Subcutaneous adipose tissue (tissue), 4 donors: ENCODE results near the gene BUB1. TPM values are rescaled to one million over a fixed set of nuclear protein-coding genes. Genes with fewer than 3 reads are reported as not detected.

ENCODE experiments used
- total RNA-seq, 4 donors: library from RNA; depleted of rRNA; stranded (reverse); fragments of >200 nt; gene quantifications; one replicate each; pipeline ENCODE4 v1.1.0, GENCODE V29; 2016
- TF ChIP-seq, protein P1 (sequence below): fragments of 450-650 bp; IDR thresholded peaks from one replicate; pipeline ENCODE4 v1.5.1; 2016; ENCODE audit warnings: low read depth, mild to moderate bottlenecking, control low read depth, antibody characterized with exemption, moderate library complexity

The BUB1 gene
- total RNA-seq, 4 donors from 2014 or later = 0.16 to 2.4 (median 1.5) TPM; not detected in 1

DNA sequence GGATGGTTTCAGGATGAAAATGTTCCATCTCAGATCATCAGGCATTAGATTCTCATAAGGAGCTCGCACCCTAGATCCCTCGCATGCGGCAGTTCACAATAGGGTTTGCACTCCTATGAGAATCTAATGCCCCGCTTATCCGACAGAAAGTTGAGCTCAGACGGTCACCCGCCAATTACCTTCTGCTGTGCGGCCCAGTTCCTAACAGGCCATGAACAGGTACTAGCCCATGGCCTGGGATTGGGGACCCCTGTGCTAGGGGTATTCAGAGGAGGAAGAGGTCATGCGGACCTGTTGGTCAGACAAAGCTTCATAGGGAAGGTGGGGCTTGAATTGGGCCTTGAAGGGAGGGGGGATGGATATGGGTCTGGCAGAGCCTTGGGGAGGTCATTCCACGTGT is 4.4 kb upstream of the BUB1 start:
- TF ChIP-seq, protein P1, sequence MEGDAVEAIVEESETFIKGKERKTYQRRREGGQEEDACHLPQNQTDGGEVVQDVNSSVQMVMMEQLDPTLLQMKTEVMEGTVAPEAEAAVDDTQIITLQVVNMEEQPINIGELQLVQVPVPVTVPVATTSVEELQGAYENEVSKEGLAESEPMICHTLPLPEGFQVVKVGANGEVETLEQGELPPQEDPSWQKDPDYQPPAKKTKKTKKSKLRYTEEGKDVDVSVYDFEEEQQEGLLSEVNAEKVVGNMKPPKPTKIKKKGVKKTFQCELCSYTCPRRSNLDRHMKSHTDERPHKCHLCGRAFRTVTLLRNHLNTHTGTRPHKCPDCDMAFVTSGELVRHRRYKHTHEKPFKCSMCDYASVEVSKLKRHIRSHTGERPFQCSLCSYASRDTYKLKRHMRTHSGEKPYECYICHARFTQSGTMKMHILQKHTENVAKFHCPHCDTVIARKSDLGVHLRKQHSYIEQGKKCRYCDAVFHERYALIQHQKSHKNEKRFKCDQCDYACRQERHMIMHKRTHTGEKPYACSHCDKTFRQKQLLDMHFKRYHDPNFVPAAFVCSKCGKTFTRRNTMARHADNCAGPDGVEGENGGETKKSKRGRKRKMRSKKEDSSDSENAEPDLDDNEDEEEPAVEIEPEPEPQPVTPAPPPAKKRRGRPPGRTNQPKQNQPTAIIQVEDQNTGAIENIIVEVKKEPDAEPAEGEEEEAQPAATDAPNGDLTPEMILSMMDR = no peak

DNA sequence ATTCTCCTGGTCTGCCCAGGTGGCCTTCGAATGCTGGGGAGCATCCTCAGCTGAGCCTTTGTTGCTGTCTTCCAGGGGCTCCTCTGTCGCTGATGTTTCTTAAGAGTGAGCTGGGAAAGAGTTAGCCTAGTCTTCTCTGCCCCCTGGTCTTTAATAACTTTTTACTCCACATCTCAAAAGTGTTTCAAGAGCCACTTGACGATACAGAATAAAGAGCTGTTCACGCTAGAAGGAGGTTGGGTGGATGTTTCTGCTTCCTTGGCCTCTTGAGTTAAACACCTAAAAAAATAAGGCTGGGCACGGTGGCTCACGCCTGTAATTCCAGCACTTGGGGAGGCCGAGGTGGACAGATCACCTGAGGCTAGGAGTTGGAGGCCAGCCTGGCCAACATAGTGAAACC is 2.8 kb upstream of the BUB1 start:
- TF ChIP-seq, protein P1 = no peak

DNA sequence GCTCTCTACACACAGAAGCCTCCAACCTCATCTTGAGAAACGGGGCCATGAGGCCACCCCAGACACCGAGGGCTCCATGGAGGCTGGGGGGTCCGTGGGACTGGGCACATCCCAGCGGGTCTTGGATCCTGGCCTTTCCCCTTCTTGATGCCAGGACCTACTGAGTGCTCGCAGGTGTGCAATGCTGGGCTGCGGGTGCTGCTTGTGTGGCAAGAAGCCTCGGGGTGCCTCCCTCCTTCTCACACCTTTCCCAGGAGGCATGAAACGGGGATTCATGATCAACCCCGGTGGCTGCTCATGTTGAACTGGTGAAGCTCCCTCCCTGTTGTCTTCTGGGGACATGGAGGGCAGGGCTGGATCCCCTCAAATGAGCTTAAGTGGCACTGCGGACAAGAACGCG is 2.0 kb upstream of the BUB1 start:
- TF ChIP-seq, protein P1 = no peak

DNA sequence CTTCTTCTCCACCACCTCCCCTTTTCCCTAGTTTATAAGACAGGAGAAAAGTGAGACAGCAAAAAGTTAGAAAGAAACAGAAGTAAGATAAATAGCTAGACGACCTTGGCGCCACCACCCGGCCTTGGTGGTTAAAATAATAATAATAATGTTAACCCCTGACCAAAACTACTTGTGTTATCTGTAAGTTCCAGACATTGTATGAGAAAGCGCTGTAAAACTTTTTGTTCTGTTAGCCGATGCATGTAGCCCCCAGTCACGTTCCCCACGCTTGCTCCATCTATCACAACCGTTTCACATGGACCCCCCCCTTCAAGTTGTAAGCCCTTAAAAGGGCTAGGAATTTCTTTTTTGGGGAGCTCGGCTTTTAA is 1.5 kb upstream of the BUB1 start:
- TF ChIP-seq, protein P1 = no peak

DNA sequence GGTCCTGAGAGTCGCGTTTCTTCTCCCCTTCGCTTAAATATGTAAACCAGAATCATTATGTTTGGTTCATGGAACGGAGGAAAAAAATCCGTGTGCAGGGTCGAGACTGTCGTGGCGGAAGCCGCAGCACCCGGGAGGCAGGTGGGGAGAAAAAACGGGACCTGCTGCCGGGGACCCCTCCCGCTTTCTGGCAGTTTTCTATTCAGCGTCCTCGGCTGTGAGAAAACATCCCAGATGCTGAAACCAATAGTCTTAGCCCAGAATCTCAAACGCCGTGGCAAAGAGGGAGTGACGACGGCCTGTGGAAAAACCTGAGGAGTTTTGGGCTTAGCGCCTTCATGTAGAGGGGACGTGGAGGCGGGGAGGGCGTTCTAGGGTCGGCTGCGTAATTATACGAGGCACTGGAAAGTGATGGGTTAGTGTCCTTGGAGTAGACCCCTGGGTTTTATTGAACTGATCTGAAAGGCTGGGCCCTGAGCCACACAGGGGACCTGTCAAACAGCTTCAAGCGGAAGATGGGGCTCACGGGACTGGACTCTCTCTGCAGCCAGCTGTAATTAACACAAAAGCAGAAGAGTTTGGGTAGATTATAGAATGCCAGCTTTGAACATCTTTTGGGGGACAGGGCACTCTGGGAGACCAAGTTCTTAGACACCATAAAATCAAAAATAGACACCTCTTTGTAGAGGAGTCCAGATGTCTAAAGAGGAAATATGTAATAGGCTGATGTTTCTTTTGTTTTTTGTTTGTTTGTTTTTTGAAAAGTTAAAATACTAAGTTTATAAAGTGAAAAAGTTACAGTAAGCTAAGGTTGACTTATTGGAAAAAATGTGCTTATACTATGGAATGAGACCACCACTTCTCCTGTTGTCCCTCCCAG is 834 bp upstream of the BUB1 start:
- TF ChIP-seq, protein P1 = no peak

DNA sequence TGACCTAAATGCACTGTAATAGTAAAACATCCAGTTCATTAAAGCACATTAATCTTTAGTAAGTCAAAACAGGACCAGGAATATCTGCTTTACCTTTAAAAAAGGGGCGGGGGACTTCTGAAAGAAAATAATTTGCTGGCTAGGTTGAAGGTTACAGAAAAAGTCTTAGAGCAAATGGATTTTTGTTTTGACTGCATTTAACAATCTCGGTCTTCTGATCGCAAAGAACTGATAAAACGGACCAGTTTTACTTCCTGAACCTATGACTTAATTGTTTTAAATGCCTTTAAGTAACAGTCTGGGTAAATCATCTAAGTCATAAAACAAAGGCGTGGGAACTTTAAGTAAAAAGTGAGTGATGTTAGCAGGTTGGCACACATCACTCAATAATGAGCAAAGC is 783 bp downstream of the BUB1 start:
- TF ChIP-seq, protein P1 = no peak

DNA sequence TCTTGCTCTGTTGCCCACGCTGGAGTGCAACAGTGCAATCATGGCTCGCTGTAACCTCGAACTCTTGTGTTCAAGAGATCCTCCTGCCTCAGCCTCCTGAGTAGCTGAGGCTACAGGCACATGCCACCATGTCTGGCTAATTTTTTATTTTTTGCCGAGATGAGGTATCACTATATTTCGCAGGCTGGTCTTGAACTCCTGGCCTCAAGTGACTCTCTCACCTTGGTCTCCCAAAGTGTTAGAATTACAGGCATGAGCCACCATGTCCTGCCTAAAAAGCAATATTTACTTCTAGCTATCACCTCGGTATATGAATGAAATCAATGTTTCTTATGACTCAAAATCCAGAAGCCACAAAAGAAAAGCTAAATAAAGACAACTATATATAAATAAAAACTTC is 2.2 kb downstream of the BUB1 start:
- TF ChIP-seq, protein P1 = no peak
